Ishikawa (cell line): Measurements from ENCODE around the gene TPD52L2.

Experiments used
- CEBPB ChIP-seq: IDR thresholded peaks from 2 replicates; pipeline ENCODE4 v1.6.1; 2012
- CREB1 ChIP-seq: IDR thresholded peaks from 2 replicates; pipeline ENCODE4 v1.6.1; 2012; ENCODE audit warnings: low read depth
- EGR1 ChIP-seq: IDR thresholded peaks from 2 replicates; pipeline ENCODE4 v1.6.1; 2012
- EP300 ChIP-seq: IDR thresholded peaks from 2 replicates; pipeline ENCODE4 v1.6.1; 2012; ENCODE audit warnings: borderline replicate concordance
- FOXM1 ChIP-seq: IDR thresholded peaks from 2 replicates; pipeline ENCODE4 v1.6.1; 2012; ENCODE audit warnings: low read depth, borderline replicate concordance
- MAX ChIP-seq: IDR thresholded peaks from 2 replicates; pipeline ENCODE4 v1.6.1; 2012
- RAD21 ChIP-seq: IDR thresholded peaks from 2 replicates; pipeline ENCODE4 v1.6.1; 2012; ENCODE audit warnings: low read depth
- REST ChIP-seq: IDR thresholded peaks from 2 replicates; pipeline ENCODE4 v1.6.1; 2012; ENCODE audit warnings: low read depth, mild to moderate bottlenecking
- TAF1 ChIP-seq: IDR thresholded peaks from 2 replicates; pipeline ENCODE4 v1.6.1; 2012; ENCODE audit warnings: low read depth, mild to moderate bottlenecking
- TEAD4 ChIP-seq: IDR thresholded peaks from 2 replicates; pipeline ENCODE4 v1.6.1; 2012
- USF1 ChIP-seq: IDR thresholded peaks from 2 replicates; pipeline ENCODE4 v1.6.1; 2012
- YY1 ChIP-seq: IDR thresholded peaks from 2 replicates; pipeline ENCODE4 v1.6.1; 2012; ENCODE audit warnings: low read depth

GRCh38 chr20:63903796-63904561 is 38.9 kb downstream of the TPD52L2 start:
- TF ChIP-seq YY1 (no peak), EP300 (no peak), RAD21 (no peak), MAX (no peak), FOXM1 (no peak), TAF1 (no peak), EGR1 (no peak), CEBPB (no peak), REST (no peak), USF1 (no peak), CREB1 (no peak), TEAD4 (no peak)
